GM21390 (cell line): Measurements from ENCODE around the gene NOS3.

Source experiments
- ATAC-seq: cut with Tn5 transposase; IDR thresholded peaks from one replicate; pipeline ENCODE4 v1.9.1; 2021; ENCODE audit not compliant: unreplicated experiment

The NOS3 gene

GRCh38 chr7:150990416-150991186, at the start of gene NOS3:
TSS of gene NOS3 (plus strand) at chr7:150991017. CDS start at chr7:150993804, 2,787 bp downstream.
- ATAC-seq, result no peak

- no peak for ATAC-seq
These were observed 49.3 kb upstream of the NOS3 start for GRCh38 chr7:150941351-150942000.

DNA sequence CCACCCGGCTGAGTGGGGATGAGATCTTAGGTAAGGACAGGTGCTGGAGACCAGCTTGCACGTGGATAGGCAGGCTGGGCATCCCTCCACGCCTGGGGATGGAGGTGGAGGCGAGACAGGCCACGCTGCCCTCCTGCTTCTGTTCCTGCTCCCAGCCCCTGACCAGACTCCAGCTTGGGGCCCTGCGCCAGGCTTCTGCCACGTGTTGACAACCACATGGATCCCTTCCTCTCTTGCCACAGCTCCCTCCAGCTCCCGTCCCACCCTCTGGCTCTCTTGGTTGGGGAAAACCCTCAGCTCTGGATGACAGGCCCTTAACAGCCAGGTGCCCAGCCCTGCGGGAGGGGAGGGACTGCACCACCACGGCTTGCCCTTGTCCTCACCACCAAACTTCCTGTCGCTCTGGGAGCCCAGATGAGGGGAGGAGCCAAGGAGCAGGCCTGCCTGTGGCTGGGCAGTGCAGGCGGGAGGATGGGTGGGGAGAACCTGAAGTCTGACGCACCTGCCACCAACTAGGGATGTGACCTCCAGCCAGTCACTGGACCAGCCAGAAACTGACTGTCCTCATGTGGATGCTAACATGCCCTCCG, 48.7 kb upstream of the NOS3 start:
- ATAC-seq, result no peak

GRCh38 chr7:150942591-150943452, 48.0 kb upstream of the NOS3 start:
- ATAC-seq, result no peak

- no peak for ATAC-seq
These were observed 47.4 kb upstream of the NOS3 start for GRCh38 chr7:150943453-150943814.

DNA sequence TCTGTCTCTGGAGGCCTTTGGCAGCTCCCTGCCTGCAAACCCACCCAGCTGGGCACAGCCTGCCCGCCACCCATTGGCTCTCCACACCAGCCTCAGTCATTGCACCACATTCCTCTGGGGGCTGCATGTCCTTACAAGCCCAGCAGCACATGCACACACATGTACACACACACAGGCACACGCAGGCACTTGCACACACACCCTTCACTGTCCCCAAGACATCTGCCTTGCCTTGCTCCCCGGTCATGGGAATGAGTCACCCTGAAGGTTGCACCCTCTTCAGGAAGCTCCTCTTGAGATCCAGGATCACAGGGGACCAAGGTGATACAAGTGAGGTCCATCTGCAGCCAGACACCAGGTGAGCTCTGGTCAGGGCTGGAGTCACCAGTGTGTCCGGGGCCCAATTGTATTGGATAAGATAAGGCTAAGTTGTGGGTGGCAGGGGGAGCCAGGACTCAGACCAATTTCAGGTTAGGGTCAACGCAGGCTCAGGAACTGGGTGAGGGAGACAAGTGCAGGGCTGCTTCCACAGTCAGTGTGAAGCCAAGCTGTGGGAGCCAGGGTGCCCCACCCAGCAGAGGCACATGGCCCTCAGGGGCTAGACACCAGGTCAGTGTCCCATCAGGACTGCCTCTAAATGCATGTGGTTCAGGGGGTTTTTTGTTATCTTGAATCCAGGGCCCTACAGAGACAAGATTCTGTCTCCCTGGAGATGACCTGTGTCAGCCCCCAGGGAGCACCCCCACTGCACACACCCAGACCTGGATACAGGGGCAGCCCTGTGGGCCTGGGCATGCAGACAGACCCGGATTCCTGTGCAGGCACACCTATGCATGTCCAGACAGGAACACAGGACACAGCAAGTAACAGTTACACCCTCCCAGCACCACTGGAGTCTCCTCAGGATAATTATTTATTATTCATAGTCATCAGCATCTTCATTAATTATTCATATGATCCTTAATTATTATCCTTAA, 46.5 kb upstream of the NOS3 start:
- ATAC-seq, result no peak

GRCh38 chr7:150945171-150945852, 45.5 kb upstream of the NOS3 start:
- ATAC-seq, result no peak

GRCh38 chr7:150945853-150946420, 44.9 kb upstream of the NOS3 start:
- no peak for ATAC-seq

- ATAC-seq, result no peak
These were observed 44.2 kb upstream of the NOS3 start for GRCh38 chr7:150946421-150947240.

DNA sequence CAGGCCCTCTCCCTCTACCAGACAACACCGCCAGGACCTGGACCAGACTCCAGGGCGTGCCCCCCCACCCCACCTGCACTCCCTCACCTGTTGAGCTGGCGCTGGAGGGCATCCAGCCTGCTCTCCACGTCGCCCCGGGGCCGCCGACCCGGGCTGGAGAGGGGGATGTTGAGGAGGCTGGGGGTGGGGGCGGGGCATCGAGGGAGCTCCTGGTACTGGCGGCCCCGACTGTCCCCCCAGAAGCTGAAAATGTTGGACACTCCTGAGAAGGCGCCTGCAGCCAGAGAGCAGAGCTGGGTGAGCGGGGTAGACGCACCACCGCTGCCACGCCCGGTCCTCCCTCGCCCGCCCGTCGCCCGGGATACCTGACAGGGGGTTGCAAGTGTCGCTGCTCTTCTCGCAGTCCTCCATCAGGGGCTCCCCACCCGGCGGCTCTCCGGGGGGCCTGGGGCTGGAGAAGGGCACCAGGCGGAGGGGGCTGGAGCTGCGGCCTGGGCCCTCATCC, 43.5 kb upstream of the NOS3 start:
- ATAC-seq, result no peak

DNA sequence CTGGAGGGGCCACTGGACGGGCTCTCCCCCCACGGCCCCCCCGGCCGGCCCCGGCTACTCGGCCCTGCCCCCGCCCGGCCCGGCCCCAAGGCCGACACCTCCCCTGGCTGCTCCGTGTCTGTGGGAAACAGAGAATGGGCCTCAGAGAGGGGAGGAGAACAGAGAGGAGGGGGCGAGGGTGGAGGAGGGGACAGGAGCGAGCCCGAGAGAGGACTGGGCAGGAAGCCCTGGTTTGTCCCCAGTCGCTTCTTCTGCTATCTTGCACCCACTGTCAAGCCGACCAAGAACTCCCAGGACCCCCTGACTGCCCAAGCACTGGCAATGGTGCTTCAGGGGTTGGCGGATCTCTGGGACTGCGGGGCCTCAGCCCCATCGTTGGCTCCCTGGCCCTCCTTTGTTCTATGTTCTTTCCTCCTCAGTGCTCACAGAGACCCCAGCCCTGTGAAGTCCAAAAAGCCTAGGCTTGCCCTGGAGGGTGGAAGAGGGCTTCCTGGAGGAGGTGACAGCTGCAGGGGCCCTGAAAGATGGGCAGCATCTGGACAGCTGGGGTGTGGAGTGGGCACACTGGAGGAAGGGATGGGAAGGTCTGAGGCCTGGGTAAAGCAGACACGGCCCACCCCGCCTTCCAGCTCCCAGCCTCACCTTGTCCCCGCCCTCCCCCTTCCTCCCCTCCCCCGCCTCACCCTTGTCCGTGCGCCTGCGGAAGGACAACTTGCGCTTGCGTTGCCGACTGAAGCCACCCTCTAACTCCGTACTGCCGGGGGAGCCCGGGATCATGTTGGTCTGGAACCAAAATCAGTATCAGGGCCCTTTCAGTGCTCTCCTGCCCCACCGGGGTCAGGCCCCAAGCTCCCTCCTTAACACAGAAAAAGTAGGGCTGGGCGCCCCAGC, 42.8 kb upstream of the NOS3 start:
- ATAC-seq, result no peak

- no peak for ATAC-seq
These were observed 42.0 kb upstream of the NOS3 start for GRCh38 chr7:150948791-150949251.

DNA sequence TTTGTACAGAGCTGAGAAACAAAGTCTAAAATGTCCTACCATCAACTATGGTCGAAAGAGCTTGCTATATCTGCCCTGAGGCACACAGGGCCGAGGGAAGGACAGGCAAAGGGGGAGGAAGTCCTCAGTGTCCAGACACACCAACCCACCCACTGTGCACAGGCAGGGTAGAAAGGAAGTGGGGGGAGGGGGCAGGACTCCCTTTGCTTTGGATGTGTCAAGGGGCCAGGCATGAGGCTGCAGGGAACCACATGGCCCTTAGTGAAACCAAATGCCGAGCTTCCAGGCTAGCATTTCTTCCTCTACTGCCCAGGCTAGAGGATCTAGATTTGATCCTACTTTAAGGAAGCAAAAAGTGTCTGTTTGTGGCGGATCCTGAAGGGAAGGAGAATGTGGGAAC, 41.3 kb upstream of the NOS3 start:
- no peak for ATAC-seq

GRCh38 chr7:150949971-150950491, 40.8 kb upstream of the NOS3 start:
- ATAC-seq, result no peak

DNA sequence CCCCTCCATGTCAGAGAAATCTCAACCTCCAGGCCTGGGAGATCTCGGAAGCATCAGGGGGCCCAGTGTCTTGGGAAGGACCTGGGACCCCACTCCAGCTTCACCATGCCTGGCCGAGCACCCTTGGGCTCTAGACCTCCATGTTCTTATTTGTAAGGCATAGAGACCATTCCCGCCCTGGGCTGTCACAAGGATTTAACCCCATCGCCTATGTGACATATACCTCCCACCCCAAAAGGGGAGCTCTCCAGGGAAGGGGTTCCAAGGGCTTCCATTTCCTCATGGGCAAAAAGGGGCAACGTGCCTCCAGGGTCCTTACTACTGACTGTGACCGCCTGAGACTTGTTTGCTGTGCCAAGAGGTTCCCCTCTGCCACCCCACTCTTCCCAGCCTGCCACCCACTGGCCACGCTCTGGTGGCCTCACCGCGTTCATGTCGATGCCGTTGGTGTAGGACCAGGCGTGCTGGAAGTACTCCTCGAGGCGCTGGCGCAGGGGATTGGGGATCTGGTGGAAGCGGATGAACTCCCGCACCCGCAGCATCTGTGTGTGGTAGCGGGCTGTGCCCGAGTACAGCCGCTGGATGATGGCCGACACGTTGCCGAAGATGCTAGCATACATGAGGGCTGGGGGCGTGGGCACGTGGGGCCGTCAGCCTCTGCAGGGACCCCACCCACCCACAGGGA, 40.2 kb upstream of the NOS3 start:
- no peak for ATAC-seq

DNA sequence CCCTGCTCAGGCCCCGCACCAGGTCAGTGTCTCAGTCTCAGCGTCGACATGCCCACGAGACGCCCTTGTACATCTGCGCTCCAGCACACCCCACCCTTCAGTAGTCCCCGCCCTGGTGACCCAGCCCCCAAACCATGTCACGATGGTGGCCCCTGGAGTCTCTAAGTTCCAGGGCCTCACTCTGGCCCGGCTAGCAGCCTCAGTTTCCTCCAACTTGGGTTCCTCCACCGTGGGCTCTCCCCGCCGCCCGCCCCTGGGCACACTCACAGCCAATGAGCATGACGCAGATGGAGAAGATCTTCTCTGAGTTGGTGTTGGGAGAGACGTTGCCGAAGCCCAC, 39.7 kb upstream of the NOS3 start:
- ATAC-seq, result no peak
